HepG2 (cell line): ENCODE results near the gene EPN2. TPM values are rescaled to one million over a fixed set of nuclear protein-coding genes. Genes with fewer than 3 reads are reported as not detected.

Experiments used
- CAMTA2 ChIP-seq: sonication (generic); formaldehyde crosslinking; IDR thresholded peaks from 2 replicates; pipeline ENCODE4 v1.4.0; 2020; ENCODE audit warnings: mild to moderate bottlenecking, missing genetic modification reagents, borderline replicate concordance
- POLR2A ChIP-seq, 2 experiments: IDR thresholded peaks; 2 replicates each; pipeline ENCODE4 v1.6.1; 2011; ENCODE audit warnings: low read depth in 2 of 2, low read length in 2 of 2, mild to moderate bottlenecking in 1 of 2, moderate library complexity in 1 of 2; ENCODE audit not compliant: insufficient read depth in 1 of 2
- RFX5 ChIP-seq: IDR thresholded peaks from 2 replicates; pipeline ENCODE4 v1.6.1; 2011; ENCODE audit warnings: low read depth, low read length, improper control_type of control experiment
- SIN3A ChIP-seq: IDR thresholded peaks from 2 replicates; pipeline ENCODE4 v1.6.1; 2011; ENCODE audit warnings: low read depth, mild to moderate bottlenecking, control low read depth, low read length, borderline replicate concordance
- SMAD3 ChIP-seq: sonication (generic); formaldehyde crosslinking; IDR thresholded peaks from 2 replicates; pipeline ENCODE4 v1.4.0; 2020; ENCODE audit warnings: missing genetic modification reagents
- XBP1 ChIP-seq: sonication (generic); formaldehyde crosslinking; IDR thresholded peaks from 2 replicates; pipeline ENCODE4 v1.5.0; 2020; ENCODE audit warnings: missing genetic modification reagents
- ZBTB21 ChIP-seq: sonication (generic); formaldehyde crosslinking; IDR thresholded peaks from 2 replicates; pipeline ENCODE4 v1.4.0; 2020; ENCODE audit warnings: missing genetic modification reagents
- ZNF7 ChIP-seq: IDR thresholded peaks from 2 replicates; pipeline ENCODE4 v1.6.1; 2016; ENCODE audit warnings: missing biosample characterization, missing genetic modification reagents
- polyA plus RNA-seq, 8 experiments: library from polyadenylated mRNA; depleted of rRNA in 3 of 8; stranded (reverse) in 7 of 8; unstranded in 1 of 8; fragments of >200 nt; fragmentation: Illumina TruSeq in 4 of 8; extraction: Trizol in 4 of 8; gene quantifications; 2 replicates each; pipeline versions ENCODE4 v1.2.1 to v1.2.3, GENCODE V29; 2011 to 2016; ENCODE audit warnings: low read depth in 4 of 8, missing spikeins in 1 of 8, mixed read lengths in 1 of 8; ENCODE audit not compliant: insufficient read depth in 1 of 8
- total RNA-seq, 5 experiments: library from RNA; depleted of rRNA; stranded (reverse); fragments of >200 nt; fragmentation: Illumina TruSeq; extraction: Trizol; gene quantifications; 2 replicates each; pipeline ENCODE4 v1.2.3, GENCODE V29; 2016; ENCODE audit warnings: low read depth in 1 of 5
- TF ChIP-seq, protein P1 (sequence below): sonication (generic); formaldehyde crosslinking; IDR thresholded peaks from 2 replicates; pipeline ENCODE4 v1.4.0; 2020; ENCODE audit warnings: mild to moderate bottlenecking, missing genetic modification reagents
- TF ChIP-seq, protein P2 (sequence below): sonication (generic); formaldehyde crosslinking; IDR thresholded peaks from 2 replicates; pipeline ENCODE4 v1.9.0; 2021; ENCODE audit warnings: missing genetic modification reagents, mild to moderate bottlenecking, borderline replicate concordance
- TF ChIP-seq, protein P3 (sequence below): sonication (generic); formaldehyde crosslinking; IDR thresholded peaks from 2 replicates; pipeline ENCODE4 v1.4.0; 2020; ENCODE audit warnings: missing genetic modification reagents, borderline replicate concordance
- TF ChIP-seq, protein P4 (sequence below): sonication (generic); formaldehyde crosslinking; IDR thresholded peaks from 2 replicates; pipeline ENCODE4 v1.4.0; 2020; ENCODE audit warnings: missing genetic modification reagents

Gene EPN2
- total and polyA plus RNA-seq, 2 of the 13 experiments (the other 11 are each of a cell fraction or from before 2014, with no cell fraction given) = 7.8 to 19.2 TPM

DNA sequence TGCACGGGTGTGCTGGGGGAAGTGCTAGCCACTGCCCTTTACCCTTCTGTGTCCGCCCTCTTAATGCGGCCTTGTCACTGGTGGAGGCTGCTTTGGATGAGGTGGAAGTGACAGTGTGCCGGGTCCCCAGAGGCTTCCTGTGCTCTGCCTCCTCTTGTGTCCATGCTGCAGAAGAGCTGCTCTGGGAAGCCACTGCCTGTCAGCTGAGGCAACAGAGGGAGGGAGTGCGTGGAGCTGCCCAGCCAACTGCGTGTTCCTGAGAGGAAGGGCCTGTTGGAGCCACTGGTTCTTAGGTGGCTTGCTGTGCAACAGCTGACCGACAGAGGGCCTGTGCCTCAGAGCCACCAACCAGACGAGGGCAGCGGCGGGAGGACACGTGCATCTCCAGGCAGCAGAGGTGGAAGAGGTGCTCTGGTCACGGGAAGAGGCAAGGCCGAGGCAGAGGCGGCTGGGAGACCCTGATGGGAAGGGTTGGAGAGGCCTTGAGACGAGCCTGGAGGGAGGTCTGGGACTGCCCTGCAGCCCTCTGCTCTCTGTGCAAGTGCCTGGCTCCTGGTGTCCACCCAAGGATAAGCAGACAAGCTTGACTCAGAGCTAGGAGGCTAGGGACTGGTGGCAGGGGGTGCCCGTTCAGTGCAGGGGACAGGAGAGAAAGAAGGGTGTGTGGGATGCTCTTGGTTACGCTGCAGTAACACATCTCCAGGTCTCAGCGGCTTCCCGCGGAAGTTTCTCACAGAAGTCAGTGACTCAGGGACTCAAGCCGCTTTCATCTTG, 100.0 kb downstream of the EPN2 start (continued):
- TF ChIP-seq, protein P1, sequence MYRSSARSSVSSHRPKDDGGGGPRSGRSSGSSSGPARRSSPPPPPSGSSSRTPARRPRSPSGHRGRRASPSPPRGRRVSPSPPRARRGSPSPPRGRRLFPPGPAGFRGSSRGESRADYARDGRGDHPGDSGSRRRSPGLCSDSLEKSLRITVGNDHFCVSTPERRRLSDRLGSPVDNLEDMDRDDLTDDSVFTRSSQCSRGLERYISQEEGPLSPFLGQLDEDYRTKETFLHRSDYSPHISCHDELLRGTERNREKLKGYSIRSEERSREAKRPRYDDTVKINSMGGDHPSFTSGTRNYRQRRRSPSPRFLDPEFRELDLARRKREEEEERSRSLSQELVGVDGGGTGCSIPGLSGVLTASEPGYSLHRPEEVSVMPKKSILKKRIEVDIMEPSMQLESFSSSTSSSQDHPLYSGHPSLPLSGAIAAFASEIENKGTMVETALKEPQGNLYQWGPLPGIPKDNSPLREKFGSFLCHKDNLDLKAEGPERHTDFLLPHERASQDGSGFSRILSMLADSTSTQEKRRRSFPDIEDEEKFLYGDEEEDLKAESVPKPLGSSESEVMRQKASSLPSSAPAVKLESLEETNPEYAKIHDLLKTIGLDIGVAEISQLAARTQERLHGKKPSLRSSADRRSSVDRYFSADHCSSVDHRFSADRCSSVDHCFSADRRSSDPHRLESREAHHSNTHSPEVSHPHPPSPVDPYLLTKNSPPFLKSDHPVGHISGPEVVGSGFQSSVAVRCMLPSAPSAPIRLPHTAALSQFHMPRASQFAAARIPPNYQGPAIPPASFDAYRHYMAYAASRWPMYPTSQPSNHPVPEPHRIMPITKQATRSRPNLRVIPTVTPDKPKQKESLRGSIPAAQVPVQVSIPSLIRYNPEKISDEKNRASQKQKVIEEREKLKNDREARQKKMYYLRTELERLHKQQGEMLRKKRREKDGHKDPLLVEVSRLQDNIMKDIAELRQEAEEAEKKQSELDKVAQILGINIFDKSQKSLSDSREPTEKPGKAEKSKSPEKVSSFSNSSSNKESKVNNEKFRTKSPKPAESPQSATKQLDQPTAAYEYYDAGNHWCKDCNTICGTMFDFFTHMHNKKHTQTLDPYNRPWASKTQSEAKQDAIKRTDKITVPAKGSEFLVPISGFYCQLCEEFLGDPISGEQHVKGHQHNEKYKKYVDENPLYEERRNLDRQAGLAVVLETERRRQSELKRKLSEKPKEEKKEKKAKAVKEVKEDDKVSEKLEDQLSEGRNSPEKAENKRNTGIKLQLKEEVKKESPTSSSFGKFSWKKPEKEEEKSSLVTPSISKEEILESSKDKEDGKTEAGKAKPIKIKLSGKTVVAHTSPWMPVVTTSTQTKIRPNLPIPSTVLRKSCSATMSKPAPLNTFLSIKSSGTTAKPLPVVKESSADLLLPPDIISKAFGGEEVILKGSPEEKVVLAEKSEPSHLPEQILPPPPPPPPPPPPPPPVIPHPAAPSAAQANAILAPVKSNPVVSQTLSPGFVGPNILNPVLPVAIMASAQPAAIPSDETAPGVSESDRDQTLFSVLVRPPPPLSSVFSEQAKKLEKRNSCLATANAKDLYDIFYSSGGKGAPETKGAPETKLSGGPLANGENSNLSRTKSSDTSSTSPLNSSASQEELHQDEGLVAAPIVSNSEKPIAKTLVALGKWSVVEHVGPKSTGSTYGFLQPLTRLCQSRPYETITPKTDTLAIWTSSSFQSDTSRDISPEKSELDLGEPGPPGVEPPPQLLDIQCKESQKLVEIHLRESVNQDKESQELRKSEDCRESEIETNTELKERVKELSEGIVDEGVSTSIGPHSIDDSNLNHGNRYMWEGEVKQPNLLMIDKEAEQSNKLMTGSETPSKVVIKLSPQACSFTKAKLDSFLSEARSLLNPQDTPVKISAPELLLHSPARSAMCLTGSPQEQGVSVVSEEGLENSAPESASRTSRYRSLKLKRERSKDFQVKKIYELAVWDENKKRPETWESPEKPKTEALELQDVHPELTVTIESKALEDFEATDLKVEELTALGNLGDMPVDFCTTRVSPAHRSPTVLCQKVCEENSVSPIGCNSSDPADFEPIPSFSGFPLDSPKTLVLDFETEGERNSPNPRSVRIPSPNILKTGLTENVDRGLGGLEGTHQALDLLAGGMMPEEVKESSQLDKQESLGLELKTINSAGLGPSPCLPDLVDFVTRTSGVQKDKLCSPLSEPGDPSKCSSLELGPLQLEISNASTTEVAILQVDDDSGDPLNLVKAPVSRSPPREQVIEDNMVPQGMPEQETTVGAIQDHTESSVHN = no peak
- TF ChIP-seq, protein P2, sequence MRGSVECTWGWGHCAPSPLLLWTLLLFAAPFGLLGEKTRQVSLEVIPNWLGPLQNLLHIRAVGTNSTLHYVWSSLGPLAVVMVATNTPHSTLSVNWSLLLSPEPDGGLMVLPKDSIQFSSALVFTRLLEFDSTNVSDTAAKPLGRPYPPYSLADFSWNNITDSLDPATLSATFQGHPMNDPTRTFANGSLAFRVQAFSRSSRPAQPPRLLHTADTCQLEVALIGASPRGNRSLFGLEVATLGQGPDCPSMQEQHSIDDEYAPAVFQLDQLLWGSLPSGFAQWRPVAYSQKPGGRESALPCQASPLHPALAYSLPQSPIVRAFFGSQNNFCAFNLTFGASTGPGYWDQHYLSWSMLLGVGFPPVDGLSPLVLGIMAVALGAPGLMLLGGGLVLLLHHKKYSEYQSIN (CRISPR knock-in tag) = 0 out of 2 replicates have a peak, but pooled peaks have one; percentile 24
- no peak for TF ChIP-seq SMAD3
- TF ChIP-seq, protein P3, sequence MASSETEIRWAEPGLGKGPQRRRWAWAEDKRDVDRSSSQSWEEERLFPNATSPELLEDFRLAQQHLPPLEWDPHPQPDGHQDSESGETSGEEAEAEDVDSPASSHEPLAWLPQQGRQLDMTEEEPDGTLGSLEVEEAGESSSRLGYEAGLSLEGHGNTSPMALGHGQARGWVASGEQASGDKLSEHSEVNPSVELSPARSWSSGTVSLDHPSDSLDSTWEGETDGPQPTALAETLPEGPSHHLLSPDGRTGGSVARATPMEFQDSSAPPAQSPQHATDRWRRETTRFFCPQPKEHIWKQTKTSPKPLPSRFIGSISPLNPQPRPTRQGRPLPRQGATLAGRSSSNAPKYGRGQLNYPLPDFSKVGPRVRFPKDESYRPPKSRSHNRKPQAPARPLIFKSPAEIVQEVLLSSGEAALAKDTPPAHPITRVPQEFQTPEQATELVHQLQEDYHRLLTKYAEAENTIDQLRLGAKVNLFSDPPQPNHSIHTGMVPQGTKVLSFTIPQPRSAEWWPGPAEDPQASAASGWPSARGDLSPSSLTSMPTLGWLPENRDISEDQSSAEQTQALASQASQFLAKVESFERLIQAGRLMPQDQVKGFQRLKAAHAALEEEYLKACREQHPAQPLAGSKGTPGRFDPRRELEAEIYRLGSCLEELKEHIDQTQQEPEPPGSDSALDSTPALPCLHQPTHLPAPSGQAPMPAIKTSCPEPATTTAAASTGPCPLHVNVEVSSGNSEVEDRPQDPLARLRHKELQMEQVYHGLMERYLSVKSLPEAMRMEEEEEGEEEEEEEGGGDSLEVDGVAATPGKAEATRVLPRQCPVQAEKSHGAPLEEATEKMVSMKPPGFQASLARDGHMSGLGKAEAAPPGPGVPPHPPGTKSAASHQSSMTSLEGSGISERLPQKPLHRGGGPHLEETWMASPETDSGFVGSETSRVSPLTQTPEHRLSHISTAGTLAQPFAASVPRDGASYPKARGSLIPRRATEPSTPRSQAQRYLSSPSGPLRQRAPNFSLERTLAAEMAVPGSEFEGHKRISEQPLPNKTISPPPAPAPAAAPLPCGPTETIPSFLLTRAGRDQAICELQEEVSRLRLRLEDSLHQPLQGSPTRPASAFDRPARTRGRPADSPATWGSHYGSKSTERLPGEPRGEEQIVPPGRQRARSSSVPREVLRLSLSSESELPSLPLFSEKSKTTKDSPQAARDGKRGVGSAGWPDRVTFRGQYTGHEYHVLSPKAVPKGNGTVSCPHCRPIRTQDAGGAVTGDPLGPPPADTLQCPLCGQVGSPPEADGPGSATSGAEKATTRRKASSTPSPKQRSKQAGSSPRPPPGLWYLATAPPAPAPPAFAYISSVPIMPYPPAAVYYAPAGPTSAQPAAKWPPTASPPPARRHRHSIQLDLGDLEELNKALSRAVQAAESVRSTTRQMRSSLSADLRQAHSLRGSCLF (CRISPR knock-in tag) = no peak
- TF ChIP-seq POLR2A (IDR thresholded peaks at IDR 0.05; ENCODE audit: insufficient read depth in 1 of 2, low read depth in 2 of 2, low read length in 2 of 2) = peak; percentile 46 to 62; a peak in 3 of 4 replicates
- TF ChIP-seq CAMTA2 (CRISPR knock-in tag) = no peak
- peak; percentile 82 for TF ChIP-seq RFX5
- TF ChIP-seq ZNF7 (CRISPR knock-in tag) = no peak
- no peak for TF ChIP-seq SIN3A
- TF ChIP-seq, protein P4, sequence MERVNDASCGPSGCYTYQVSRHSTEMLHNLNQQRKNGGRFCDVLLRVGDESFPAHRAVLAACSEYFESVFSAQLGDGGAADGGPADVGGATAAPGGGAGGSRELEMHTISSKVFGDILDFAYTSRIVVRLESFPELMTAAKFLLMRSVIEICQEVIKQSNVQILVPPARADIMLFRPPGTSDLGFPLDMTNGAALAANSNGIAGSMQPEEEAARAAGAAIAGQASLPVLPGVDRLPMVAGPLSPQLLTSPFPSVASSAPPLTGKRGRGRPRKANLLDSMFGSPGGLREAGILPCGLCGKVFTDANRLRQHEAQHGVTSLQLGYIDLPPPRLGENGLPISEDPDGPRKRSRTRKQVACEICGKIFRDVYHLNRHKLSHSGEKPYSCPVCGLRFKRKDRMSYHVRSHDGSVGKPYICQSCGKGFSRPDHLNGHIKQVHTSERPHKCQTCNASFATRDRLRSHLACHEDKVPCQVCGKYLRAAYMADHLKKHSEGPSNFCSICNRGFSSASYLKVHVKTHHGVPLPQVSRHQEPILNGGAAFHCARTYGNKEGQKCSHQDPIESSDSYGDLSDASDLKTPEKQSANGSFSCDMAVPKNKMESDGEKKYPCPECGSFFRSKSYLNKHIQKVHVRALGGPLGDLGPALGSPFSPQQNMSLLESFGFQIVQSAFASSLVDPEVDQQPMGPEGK (CRISPR knock-in tag) = no peak
- TF ChIP-seq XBP1 (CRISPR knock-in tag) = no peak
- no peak for TF ChIP-seq ZBTB21 (CRISPR knock-in tag)
